SK-N-SH (cell line): Measurements from ENCODE around the gene RRM2. TPM values are rescaled to one million over a fixed set of nuclear protein-coding genes. Genes with fewer than 3 reads are reported as not detected.

Experiments used
- CTCF ChIA-PET: fragments of 300-600, 350-600 bp; formaldehyde crosslinking; extraction: SDS; loops from one replicate; lab custom pipeline; 2021; lab: Yijun Ruan, JAX
- POLR2A ChIA-PET: fragments of 350-600 bp; sonication (Branson Sonifier 250); formaldehyde crosslinking; extraction: SDS; loops from one replicate; lab custom pipeline; 2020; ENCODE audit warnings: antibody characterized with exemption, inconsistent platforms; lab: Yijun Ruan, JAX
- DNase-seq: peaks from one replicate; pipeline ENCODE4 v3.0.0; 2012
- H2AFZ ChIP-seq: fragments of 200-600 bp; sonication (generic); 2 replicates; pipeline ENCODE4 v1.8.1; 2016; ENCODE audit warnings: antibody characterized with exemption, mild to moderate bottlenecking, low read depth
- H3F3A ChIP-seq: fragments of 200-600 bp; sonication (generic); replicated peaks from 2 replicates; pipeline ENCODE3; 2016; ENCODE audit warnings: antibody characterized with exemption, mild to moderate bottlenecking; ENCODE audit not compliant: insufficient read depth
- H3K27ac ChIP-seq, 2 experiments: fragments of 200-500 bp in 1 of 2; fragments of 200-600 bp in 1 of 2; sonication (Bioruptor generic) in 1 of 2; sonication (generic), shearing (Covaris generic) in 1 of 2; 2 replicates each; pipeline versions ENCODE4 v1.5.1 to v1.6.1; 2014 to 2016; ENCODE audit warnings: low read depth in 2 of 2, inconsistent platforms in 1 of 2, low read length in 1 of 2, mild to moderate bottlenecking in 1 of 2, mixed read lengths in 1 of 2
- H3K27me3 ChIP-seq: fragments of 200-600 bp; sonication (generic), shearing (Covaris generic); 2 replicates; pipeline ENCODE4 v1.6.1; 2016; ENCODE audit warnings: mixed run types; ENCODE audit not compliant: insufficient read depth
- H3K36me3 ChIP-seq, 2 experiments: fragments of 200-500 bp in 1 of 2; fragments of 200-600 bp in 1 of 2; sonication (Bioruptor generic) in 1 of 2; sonication (generic) in 1 of 2; replicated peaks in 1 of 2; 2 replicates each; pipeline versions ENCODE3 to v1.5.1; 2014 to 2016; ENCODE audit warnings: low read length in 1 of 2, mild to moderate bottlenecking in 1 of 2; ENCODE audit not compliant: insufficient read depth in 2 of 2, control insufficient read depth in 1 of 2
- H3K4me1 ChIP-seq, 2 experiments: fragments of 200-500 bp in 1 of 2; fragments of 200-600 bp in 1 of 2; sonication (Bioruptor generic) in 1 of 2; sonication (generic), shearing (Covaris generic) in 1 of 2; 2 replicates each; pipeline versions ENCODE4 v1.5.1 to v1.6.1; 2014 to 2016; ENCODE audit warnings: low read depth in 1 of 2, low read length in 1 of 2, mixed run types in 1 of 2; ENCODE audit not compliant: insufficient read depth in 2 of 2, control insufficient read depth in 1 of 2
- H3K4me2 ChIP-seq: fragments of 200-600 bp; sonication (generic), shearing (Covaris generic); 2 replicates; pipeline ENCODE4 v1.6.1; 2017; ENCODE audit warnings: mixed run types
- H3K4me3 ChIP-seq, 2 experiments: fragments of 200-500 bp in 1 of 2; fragments of 200-600 bp in 1 of 2; sonication (Bioruptor generic) in 1 of 2; sonication (generic), shearing (Covaris generic) in 1 of 2; 2 replicates each; pipeline versions ENCODE4 v1.5.1 to v1.8.1; 2014 to 2016; ENCODE audit warnings: low read depth in 2 of 2, inconsistent platforms in 1 of 2, low read length in 1 of 2, mild to moderate bottlenecking in 1 of 2, mixed read lengths in 1 of 2, moderate library complexity in 1 of 2
- H3K79me2 ChIP-seq: fragments of 200-600 bp; sonication (generic); 2 replicates; pipeline ENCODE4 v1.8.1; 2017; ENCODE audit warnings: mild to moderate bottlenecking; ENCODE audit not compliant: insufficient read depth
- H3K9ac ChIP-seq: fragments of 200-600 bp; sonication (generic); 2 replicates; pipeline ENCODE4 v1.6.1; 2017; ENCODE audit warnings: mixed run types
- H3K9me2 ChIP-seq: fragments of 200-600 bp; sonication (generic); 2 replicates; pipeline ENCODE4 v1.6.1; 2017; ENCODE audit warnings: mixed run types
- H3K9me3 ChIP-seq: fragments of 200-600 bp; sonication (generic); 2 replicates; pipeline ENCODE4 v1.6.1; 2017; ENCODE audit warnings: mixed run types, mild to moderate bottlenecking, moderate library complexity
- H4K20me1 ChIP-seq: fragments of 200-600 bp; sonication (generic); 2 replicates; pipeline ENCODE4 v1.6.1; 2017; ENCODE audit warnings: mild to moderate bottlenecking, mixed run types; ENCODE audit not compliant: insufficient read depth
- CHD2 ChIP-seq: fragments of 150-350 bp; IDR thresholded peaks from 2 replicates; pipeline ENCODE4 v1.6.1; 2018; ENCODE audit warnings: low read length; ENCODE audit not compliant: partially characterized antibody
- ELF1 ChIP-seq: IDR thresholded peaks from 2 replicates; pipeline ENCODE4 v1.4.0; 2012
- NFIC ChIP-seq: IDR thresholded peaks from 2 replicates; pipeline ENCODE4 v1.4.0; 2012; ENCODE audit warnings: borderline replicate concordance
- RAD21 ChIP-seq: IDR thresholded peaks from 2 replicates; pipeline ENCODE4 v1.6.1; 2012; ENCODE audit warnings: mild to moderate bottlenecking, low read length
- RCOR1 ChIP-seq: fragments of 150-350 bp; IDR thresholded peaks from 2 replicates; pipeline ENCODE4 v1.6.1; 2017; ENCODE audit warnings: antibody characterized with exemption, low read length
- RXRA ChIP-seq: IDR thresholded peaks from 2 replicates; pipeline ENCODE4 v1.4.0; 2012; ENCODE audit warnings: low read depth, mild to moderate bottlenecking, borderline replicate concordance
- SMC3 ChIP-seq: IDR thresholded peaks from 2 replicates; pipeline ENCODE4 v1.6.1; 2012; ENCODE audit warnings: low read depth, low read length, improper control_type of control experiment
- TEAD4 ChIP-seq: IDR thresholded peaks from 2 replicates; pipeline ENCODE4 v1.4.0; 2012; ENCODE audit warnings: mild to moderate bottlenecking, borderline replicate concordance; ENCODE audit not compliant: insufficient read depth
- USF2 ChIP-seq: fragments of 150-350 bp; IDR thresholded peaks from 2 replicates; pipeline ENCODE4 v1.6.1; 2017; ENCODE audit warnings: antibody characterized with exemption, low read length, low read depth, borderline replicate concordance
- ZBTB33 ChIP-seq: IDR thresholded peaks from 2 replicates; pipeline ENCODE4 v1.4.0; 2012; ENCODE audit warnings: low read depth, borderline replicate concordance
- WGBS: methylation state at CpG from one replicate; pipeline ENCODE4 v1.1.6; 2017; ENCODE audit warnings: low lambda C conversion rate; 5-methylcytosine and 5-hydroxymethylcytosine counted together
- polyA plus RNA-seq, 3 experiments: library from polyadenylated mRNA; depleted of rRNA; stranded (reverse); fragments of >200 nt; gene quantifications; 2 replicates each; pipeline ENCODE4 v1.2.3, GENCODE V29; 2012
- TF ChIP-seq, protein P1 (sequence below): IDR thresholded peaks from 2 replicates; pipeline ENCODE4 v1.4.0; 2012; ENCODE audit warnings: low read depth, borderline replicate concordance

RRM2 gene
- polyA plus RNA-seq, 1 of the 3 experiments (the other 2 are of a cell fraction) = 38.9 TPM

DNA sequence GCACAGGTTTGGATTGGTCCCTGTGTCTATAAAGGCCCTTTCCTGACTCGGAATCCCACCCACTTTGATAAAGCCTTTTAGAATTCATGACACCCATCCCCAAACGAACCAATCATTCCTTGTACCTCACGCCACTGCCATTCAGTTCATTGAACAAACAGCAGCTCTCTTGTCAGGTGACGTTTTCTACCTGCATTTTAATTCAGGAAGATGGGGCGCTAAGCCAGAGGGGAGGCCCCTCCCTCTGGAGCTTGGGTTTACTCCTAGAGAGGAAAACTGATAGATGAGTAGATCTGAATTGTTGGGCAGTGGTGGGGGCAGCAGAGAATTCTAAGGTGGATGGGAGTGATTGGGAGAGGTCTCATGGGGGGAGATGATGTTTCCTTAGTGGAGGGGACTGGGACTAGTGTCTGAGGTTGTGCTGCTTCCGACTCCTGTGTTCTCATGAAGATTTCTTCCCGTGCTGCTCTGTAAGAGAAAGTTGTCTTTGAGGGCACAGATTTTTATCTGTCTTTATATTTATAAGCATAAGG is 9.6 kb downstream of the RRM2 start:
- no peaks in the 10 kb centered on the region for H3K9me3 ChIP-seq
- no peaks in the 10 kb centered on the region for H3K9me2 ChIP-seq
- peaks cover 55% of the 10 kb centered on the region for H3K79me2 ChIP-seq
- no peak overlapping the region for H3K4me2 ChIP-seq
- 91% methylated on average over 7 of the region's 7 CpGs for WGBS
- H3K27me3 ChIP-seq = no peaks in the 10 kb centered on the region
- DNase-seq = no peak
- peaks cover 0 to 17% of the 10 kb centered on the region in 2 experiments; a peak in 2 of 4 replicates for H3K4me1 ChIP-seq
- peaks cover 21 to 31% of the 10 kb centered on the region in 2 experiments for H3K36me3 ChIP-seq
- H3F3A ChIP-seq = peaks cover 15% of the 10 kb centered on the region
- POLR2A ChIA-PET = interaction anchor here (1.2 kb wide), 1 partner anchor 261 kb away, joined by 4 read pairs; no protein-coding TSS in a partner anchor
- no peak overlapping the region for H3K27ac ChIP-seq
- no peak overlapping the region for H2AFZ ChIP-seq
- no peak overlapping the region for H3K9ac ChIP-seq
- TF ChIP-seq RCOR1 (no peak), SMC3 (no peak), TEAD4 (no peak), RAD21 (no peak), NFIC (no peak), USF2 (no peak), CHD2 (no peak), RXRA (no peak), ELF1 (no peak)
- TF ChIP-seq, protein P1, sequence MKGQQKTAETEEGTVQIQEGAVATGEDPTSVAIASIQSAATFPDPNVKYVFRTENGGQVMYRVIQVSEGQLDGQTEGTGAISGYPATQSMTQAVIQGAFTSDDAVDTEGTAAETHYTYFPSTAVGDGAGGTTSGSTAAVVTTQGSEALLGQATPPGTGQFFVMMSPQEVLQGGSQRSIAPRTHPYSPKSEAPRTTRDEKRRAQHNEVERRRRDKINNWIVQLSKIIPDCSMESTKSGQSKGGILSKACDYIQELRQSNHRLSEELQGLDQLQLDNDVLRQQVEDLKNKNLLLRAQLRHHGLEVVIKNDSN = no peak
- H3K4me3 ChIP-seq = no peak overlapping the region
- CTCF ChIA-PET = interaction anchor here (1.1 to 24.5 kb wide), 8 partner anchors 3 to 303 kb away, joined by 3 to 413 read pairs (median 146); partner anchors contain the start of genes HPCAL1 and RRM2
- H4K20me1 ChIP-seq = no peaks in the 10 kb centered on the region; the same call in 1 of the 2 replicates

GRCh38 chr2:10132596-10132995 is 10.1 kb downstream of the RRM2 start:
- no peaks in the 10 kb centered on the region for H3K9me2 ChIP-seq
- no peaks in the 10 kb centered on the region; the same call in 1 of the 2 replicates for H4K20me1 ChIP-seq
- H3K4me1 ChIP-seq = peaks cover 0 to 16% of the 10 kb centered on the region in 2 experiments; a peak in 1 of 4 replicates
- peaks cover 17 to 30% of the 10 kb centered on the region in 2 experiments for H3K36me3 ChIP-seq
- H3F3A ChIP-seq = peaks cover 15% of the 10 kb centered on the region
- H3K9me3 ChIP-seq = no peaks in the 10 kb centered on the region
- no peak overlapping the region for H2AFZ ChIP-seq
- H3K27me3 ChIP-seq = no peaks in the 10 kb centered on the region
- H3K4me3 ChIP-seq = no peak overlapping the region
- no peak for DNase-seq
- TF ChIP-seq ZBTB33 (no peak), CHD2 (no peak)
- no peak overlapping the region for H3K27ac ChIP-seq
- ChIA-PET CTCF (interaction anchor here (1.5 to 24.5 kb wide), 6 partner anchors 4 to 303 kb away, joined by 3 to 413 read pairs (median 220); partner anchors contain the start of gene RRM2), POLR2A (interaction anchor here (1.1 to 1.6 kb wide), 2 partner anchors 273 to 302 kb away, joined by 3 to 9 read pairs; no protein-coding TSS in a partner anchor)
- H3K9ac ChIP-seq = no peak overlapping the region
- H3K79me2 ChIP-seq = peaks cover 50% of the 10 kb centered on the region
- WGBS = 86% methylated on average over 6 of the region's 6 CpGs
- no peak overlapping the region for H3K4me2 ChIP-seq
